Dedifferentiated amniotic fluid mesenchymal stem cell (primary cell): ENCODE data around the gene MTR.

Experiments
- DNase-seq: peaks from one replicate; pipeline ENCODE4 v3.0.0-alpha.2; 2016; ENCODE audit errors: extremely low spot score

The MTR gene

DNA sequence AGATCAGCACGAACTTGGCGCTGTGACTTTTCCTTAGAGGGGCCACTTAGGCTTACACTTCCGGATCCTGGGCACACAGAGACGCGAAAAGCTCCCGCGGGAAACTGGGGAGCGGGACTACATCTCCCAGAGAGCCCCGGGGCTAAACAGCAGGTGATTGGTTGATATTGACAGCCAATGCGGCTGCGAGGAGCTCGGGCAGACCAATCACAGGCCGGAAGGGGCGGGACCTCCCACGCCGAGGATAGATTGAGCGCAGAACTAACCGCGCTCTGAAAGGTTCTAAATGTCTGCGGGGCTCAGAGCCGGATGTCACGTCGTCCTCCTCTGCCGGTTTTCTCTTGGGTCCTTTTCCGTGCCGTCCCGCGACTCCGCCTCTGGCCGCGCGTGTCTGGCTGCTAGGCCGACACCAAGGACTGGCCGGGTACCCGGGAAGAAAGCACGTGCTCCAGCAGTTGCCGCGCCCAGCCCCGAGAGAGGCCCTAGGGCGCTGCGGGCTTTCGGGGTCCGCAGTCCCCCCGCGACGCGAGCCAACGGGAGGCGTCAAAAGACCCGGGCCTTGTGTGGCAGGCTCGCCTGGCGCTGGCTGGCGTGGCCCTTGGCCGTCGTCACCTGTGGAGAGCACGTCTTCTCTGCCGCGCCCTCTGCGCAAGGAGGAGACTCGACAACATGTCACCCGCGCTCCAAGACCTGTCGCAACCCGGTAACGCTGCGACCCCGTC lies at the start of gene MTR:
Gene MTR (plus strand): TSS at position 258 of the 722 bp plus-strand sequence. CDS start 412 bp downstream, at position 670.
- DNase-seq = peak; percentile 99

DNA sequence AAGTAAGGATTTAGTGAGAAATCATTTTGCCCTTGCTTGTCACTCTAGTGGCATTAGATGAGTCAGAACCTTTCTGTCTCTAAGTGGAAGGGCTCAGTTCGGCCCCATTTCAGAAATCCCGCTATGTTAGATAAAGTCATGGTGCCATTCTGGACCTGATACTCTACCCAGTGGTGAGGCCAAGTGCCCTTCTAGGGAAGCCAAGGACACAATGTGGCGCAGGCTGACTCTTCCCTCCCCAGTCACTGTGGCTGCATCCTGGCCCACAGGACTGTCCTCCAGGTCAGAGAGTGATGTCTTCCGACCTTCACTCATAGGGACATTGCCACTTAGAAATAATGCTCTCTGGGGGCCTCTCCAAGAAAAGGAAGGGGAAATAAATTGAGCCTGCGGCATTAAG lies 48.3 kb upstream of the MTR start:
- no peak for DNase-seq

DNA sequence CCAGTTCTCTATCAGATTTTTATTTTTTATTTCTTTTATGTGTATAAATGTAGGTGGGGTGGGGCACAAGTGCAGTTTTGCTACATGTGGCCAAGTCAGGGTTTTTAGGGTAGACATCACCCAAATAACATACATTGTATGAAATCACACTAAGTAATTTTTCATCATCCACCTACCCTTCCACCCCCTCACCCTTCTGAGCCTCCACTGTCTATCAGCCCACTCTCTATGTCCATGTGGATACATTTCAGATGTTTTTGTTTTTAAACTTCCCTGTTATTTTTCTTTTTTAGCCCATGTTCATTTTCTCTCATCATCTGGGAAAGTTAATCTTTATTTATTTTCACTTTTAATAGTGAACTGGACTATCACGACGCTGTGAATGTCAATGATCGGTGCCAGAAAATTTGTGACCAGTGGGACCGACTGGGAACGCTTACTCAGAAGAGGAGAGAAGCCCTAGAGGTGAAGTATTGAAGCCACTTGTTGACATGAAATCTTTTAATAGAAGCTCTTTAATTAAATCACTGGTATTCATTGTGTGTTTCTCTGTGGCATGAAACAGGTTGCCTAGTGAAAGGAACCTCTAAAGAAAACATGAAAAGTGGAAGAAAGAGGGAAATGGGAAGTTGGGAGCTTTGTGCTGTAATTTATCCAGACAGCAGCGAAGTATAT lies 47.6 kb upstream of the MTR start:
- DNase-seq = no peak

DNA sequence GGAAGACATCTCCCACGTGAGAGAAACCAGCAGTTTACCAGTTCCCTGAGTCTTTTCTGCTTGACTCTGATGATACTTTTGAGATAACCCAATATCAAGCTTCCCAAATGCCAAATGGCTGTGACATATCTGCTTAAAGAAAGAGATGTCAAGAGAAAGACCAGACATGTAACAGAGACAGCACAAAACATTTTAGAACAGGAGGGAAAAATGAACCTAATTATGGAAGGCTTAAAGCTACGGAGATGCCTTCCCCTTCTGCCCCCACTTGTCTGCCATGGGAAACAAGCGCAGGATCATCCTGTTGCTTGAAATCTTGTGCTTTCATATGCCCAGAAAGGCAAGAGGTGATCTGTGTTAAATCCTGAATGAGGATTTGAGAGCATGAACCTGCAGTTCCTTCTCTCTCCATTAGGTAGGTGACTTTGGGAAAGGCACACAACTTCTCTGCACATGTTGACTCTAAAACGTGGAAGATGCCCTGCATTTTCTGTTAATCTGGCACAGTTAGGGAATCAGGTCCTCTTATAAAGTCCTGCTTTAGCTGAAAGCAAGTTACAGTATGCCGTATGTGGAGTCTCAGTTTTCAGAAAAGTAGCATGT lies 46.7 kb upstream of the MTR start:
- DNase-seq = no peak

DNA sequence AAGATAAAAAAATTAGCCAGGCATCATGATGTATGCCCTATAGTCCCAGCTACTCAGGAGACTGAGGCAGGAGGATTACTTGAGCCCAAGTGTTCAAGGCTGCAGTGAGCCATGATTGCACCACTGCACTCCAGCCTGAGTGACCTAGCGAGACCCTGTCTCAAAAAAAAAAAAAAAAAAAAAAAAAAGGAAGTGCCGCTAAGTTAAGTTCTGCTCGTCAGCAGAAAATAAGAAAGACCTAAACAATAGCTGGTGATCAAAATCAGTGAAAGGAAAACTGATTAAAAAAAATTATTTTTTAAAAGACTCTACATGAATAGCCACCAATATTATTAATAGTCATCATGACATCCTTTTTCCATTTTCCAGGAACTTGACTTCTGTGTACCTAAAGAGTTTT lies 44.2 kb upstream of the MTR start:
- no peak for DNase-seq

DNA sequence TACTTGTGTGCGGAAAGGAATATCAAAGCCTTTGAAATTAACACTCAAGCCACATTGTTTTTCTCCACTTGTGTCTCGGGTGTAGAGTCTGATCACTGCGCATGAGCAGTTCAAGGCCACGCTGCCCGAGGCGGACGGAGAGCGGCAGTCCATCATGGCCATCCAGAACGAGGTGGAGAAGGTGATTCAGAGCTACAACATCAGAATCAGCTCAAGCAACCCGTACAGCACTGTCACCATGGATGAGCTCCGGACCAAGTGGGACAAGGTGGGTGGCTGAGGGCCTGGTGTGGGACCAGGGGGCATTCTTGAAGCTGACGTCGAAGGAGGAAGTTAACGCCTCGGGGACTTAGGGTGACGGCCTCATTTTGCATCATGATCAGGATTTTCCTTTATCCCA lies 43.7 kb upstream of the MTR start:
- DNase-seq = no peak

DNA sequence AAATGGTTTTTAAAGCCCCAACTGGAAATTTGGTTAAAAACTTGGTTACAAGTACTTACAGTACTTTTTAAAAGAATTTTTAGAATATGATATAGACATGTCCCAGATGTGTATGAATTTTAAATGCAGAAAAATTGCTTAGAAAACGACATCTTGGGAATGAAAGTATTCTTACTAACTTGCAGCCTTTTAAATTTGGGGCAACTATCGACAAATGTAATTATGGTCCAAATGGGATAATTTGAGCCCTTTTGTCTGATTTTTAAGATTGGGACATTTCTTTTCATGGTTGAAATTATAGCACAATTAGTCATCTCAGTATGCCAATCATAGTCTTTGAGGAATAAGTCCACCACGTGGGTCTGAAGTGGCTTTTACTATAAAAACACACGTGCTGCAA lies 43.2 kb upstream of the MTR start:
- no peak for DNase-seq

DNA sequence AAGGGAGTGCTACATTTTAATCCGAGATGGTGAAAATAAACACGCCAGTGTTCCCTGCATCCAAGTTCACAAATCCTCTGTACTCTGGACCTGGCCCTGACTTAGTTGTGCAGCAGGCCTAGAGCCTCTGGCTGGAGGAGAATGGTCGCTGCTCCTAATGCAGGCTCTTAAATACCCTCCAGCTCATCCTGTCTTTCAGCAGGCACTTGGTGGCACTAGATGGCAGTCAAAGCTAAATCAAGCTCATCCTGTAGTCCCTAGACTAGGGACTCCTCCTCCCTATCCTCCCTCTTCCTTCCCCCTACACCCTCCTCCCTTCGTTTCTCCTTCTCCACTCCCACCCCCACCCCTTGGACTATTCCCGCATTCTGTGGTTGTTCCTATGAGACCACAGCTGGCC lies 41.6 kb upstream of the MTR start:
- DNase-seq = no peak

DNA sequence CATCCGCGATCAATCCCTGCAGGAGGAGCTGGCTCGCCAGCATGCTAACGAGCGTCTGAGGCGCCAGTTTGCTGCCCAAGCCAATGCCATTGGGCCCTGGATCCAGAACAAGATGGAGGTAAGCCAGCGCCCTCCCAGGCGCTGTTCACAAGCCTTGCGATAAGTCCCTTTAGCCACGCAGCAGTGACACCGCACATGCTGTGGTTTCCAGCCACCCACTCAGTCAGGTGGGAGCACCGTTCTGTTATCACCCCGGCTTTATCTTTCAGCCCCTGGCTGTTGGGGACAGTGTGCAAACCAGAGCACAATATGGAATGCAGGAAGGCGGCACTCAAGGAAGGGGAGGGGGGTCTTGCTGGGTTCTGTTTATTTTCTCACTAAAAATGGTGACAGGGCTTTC lies 41.1 kb upstream of the MTR start:
- no peak for DNase-seq

DNA sequence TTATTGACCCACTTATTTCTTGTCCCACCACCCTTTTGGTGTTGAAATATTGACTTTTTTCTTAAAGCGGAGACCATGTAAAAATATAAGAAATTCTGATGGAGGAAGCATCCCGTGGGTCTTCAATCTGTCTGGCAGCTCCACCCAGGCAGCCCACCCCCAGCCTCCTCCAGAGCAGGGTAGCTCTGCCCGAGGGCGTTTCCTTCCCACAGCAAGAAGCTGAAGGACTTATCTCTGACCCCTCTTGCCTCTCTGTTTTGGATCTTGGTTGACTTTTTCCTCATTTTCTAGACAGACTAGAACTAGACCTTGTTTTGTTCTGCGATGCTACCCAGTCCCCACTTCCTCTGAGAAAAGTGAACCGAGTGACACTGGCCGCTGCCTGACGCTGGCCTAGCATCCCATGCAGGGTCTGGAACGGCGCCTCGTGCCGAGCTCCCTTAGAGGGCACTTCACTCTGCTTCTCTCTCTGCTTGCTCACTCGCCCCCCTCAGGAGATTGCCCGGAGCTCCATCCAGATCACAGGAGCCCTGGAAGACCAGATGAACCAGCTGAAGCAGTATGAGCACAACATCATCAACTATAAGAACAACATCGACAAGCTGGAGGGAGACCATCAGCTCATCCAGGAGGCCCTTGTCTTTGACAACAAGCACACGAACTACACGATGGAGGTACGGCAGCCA lies 40.4 kb upstream of the MTR start:
- no peak for DNase-seq

DNA sequence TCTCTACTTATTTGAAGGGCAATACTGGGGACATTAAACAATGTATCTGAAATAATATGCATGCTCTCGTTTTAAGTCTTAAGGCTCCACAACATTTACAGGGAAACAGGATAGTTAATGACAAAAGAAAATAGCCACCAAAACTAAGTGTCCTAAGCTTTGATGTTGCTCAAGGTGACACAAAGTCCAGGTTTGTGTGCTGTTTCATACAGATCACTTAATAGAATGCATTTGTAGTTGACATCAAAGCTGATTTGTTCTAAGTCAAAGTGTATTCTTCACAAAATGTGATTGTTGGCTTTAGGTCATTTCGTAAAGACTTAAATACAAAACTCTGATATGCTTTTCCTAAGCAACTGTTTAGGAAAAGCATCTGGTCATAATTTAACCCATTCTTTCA lies 37.5 kb upstream of the MTR start:
- DNase-seq = no peak

DNA sequence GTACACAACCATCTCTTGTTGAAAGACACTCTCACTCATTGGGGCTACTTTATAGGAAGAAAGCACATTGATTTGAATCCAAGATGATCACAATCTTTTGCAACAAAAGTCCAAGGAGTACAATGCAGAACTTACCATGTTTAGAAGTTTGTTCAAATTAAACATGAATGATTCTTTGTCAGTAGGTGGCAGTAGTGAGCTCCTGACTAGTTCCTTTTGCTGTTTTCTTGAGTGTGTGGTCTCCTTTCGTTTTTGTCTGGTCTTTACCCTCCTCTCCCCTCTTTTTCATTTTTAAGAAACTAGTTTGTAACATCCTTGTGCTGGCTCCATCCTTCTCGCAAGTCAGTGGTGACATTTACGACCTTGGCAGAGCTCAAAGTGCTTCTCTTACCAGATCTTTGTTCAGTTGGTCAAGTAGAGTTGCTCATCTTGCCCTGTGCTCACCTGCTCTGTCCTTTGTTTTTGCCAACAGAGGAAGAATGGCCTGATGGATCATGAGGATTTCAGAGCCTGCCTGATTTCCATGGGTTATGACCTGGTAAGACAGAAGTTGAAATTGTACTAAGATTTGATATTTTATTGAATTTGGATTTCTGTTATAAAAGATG lies 35.7 kb upstream of the MTR start:
- peak; percentile 32 for DNase-seq

DNA sequence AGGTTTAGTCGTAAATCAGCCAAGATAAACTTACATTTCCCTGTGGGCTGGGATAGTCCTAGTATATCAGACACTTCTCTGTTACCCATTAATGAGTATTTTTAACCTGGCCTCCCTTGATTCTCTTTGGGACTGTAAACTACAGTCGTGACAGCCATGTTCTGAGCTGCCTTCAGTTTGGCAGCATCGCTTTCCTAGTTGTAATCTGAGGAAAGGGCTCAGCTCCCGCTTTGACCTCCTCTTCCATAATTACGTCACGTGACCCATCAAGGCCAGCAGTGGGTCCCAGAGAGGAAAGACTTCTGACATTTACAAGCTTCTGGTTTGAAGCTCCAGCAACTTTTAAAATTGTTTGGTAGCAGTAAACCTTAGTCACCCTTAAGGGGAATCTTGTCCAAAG lies 34.6 kb upstream of the MTR start:
- no peak for DNase-seq

DNA sequence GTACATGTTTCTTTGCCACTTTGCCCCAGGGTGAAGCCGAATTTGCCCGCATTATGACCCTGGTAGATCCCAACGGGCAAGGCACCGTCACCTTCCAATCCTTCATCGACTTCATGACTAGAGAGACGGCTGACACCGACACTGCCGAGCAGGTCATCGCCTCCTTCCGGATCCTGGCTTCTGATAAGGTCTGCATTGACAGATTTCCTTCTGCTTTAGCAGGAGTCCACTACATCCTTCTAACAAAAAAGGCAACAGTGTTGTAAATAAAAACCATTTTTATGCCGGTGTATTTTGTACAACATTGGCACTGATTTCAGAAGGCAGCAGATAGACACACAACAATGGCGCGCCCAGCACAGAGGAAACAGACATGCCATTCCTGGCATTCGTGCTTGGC lies 34.1 kb upstream of the MTR start:
- no peak for DNase-seq

DNA sequence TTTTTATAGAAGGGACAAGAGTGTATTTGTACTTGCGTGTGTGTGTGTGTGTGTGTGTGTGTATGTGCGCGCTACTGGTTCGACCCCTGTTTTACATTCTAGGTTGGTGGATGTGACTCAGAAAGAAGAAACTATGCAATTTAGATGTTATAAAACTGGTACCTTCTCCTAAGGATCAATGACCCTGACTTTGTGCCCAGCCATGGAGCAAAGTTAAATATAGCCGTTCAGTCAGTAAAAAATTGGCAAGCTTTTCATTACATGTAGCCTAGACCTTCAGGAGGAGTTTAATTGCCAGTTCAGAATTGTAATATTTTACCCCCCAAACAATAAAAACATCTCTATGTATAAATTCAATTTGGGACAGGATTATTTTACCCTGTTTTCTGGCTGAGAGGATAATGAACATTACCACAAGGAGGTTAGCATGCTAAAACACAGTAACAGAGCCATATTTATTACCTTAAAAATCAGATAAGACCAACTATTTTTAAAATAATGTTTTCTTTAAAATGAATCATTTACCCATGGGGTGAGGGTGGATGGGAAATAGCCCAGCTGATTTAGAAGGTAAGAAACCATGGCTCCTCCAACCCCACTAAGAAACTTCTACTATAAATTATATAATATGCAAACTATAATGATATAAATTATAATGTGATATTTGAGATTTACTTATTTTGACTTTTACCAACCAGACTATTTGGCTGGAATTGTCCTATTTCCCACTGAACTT lies 33.5 kb upstream of the MTR start:
- DNase-seq = no peak

DNA sequence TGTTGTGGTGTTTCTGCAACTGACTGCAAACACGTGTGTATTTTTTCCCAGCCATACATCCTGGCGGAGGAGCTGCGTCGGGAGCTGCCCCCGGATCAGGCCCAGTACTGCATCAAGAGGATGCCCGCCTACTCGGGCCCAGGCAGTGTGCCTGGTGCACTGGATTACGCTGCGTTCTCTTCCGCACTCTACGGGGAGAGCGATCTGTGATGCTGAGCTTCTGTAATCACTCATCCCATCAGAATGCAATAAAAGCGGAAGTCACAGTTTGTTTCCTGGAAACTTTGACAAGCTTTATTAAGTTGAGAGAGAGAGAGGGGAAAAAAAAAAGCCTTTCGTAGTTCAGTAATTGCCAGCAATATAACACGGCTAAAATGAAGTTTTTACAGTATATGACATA lies 32.7 kb upstream of the MTR start:
- DNase-seq = no peak

DNA sequence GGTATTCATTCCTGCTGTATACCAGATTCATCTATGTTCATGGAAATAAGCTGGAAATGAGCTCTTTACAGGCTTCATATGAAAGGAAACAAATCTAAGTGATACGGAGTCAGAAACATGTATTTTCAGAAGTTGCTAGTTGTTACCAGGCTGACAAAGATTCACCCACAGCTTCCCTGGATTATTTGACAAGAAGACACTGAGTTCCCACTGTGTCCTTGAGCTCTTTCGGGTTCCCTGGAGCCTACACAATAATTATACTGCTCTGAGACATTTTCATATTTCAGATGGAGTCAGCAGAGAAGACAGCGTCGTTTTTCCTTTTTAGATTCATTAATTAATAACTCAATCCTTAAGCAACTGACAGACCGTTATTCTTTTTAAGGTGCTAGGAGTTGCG lies 29.3 kb upstream of the MTR start:
- DNase-seq = no peak

DNA sequence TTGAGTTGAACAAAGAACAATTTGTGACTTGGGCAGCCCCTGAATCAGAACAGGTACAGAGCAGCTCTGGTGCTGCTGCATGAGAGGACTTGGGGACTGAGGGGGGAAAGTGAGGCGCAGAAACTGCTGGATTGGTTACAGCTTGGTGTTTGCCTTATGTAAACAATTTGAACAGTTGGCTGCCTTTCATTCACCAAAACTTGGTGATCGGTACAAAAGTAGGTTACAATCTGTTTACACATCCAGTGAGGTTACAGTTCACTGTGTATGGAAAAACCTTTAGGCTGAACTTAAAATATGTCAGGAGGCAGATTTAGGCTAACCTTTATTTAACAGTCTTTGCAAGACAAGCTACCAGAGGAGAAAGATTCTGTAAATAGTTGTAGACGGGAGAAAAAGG lies 28.6 kb upstream of the MTR start:
- no peak for DNase-seq

DNA sequence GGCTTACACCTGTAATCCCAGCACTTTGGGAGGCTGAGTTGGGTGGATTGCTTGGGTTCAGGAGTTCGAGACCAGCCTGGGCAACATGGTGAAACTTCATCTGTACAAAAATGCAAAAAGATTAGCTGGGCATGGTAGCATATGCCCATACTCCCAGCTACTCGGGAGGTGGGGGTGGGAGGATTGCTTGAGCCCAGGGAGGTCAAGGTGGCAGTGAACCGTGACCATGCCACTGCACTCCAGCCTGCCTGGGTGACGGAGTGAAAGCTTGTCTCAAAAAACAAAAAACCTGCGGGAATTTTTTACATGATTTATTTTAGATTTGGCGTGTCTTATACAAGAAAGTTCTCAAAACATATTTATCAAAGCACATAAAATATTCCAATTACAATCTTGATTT lies 27.8 kb upstream of the MTR start:
- no peak for DNase-seq

DNA sequence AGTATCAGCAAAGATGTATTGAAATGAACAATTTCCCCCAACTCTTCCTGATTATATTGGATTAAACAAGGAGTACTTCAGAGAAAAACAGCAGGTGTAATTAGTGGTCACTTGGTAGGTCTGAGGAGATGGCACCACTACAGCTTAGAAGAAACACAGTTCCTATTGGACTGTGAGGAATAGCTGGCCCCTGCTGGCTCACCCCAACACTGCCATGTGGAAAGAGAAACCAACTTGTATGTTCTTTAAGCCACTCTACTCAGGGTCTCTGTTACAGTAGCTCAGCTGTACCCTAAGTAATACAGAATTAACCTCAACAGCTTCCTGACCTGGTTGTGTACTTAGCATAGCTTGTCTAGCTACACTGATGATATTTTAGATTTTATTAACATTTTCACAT lies 26.5 kb upstream of the MTR start:
- DNase-seq = no peak

DNA sequence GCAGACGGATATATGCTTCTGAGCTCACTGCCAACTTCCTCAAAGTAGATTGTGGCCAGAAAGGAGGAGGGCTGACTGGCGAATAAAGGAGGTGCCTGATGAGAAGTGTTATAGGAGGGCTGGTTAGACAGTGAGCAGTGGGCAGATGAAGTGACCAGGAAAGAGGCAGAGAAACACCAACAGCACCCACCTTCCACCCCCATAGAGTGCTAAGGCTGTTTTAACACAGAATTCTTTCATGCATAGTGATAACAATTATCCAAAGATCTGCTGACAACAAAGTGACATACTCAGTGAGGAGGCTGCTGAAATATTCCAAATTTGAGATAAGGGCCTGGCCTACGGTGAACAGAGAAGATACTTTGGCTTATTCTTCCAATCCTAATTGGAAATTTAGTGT lies 21.2 kb upstream of the MTR start:
- DNase-seq = no peak

DNA sequence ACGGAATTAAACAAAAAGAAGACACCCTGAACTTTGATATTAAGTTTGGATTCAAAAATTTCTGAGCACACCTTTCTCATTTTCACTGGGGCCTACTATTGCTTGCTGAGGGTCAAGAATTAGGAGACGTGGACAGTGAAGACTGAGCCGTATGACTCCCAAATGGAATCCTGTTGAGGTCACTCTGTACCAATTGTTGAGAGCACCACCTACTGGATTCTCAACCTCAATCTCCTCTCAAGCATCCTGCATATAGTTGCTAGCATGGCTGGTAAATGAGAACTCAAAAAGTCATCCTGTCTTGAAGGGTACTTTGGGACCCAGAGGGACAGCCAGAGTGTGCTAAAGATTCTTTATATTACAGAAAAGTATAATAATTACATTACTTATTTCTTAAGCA lies 20.2 kb upstream of the MTR start:
- no peak for DNase-seq
